ENCODE results near the gene PTPN18.

DNA sequence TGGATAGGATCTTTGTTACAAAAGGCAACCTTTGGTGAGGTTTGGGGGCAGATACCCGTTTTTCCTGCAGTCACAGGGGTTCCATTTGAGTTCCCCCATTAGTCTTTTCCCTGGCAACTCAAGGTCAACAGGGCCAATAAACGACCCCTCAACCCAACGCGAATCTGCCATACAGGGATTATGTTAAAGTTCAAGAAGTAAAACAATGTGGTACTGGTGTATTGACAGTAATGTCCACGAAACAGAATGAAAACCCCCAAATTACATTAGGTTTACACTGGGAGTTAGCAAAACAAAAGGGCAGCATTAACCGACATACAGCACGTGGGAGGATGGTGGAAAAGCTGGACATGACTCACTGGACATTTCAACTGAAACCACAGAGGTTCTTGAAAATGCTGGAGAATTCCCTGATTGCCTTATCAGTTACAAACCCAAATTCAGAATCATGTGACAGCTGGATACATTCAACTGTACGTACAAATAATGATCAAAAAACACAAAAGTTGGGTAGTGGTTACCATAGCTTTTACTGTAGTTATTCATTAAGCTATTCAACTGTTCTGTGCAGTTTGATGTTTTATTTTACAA is 18.0 kb upstream of the PTPN18 start:
- TF ChIP-seq POLR2AphosphoS5 (IDR thresholded peaks at IDR 0.05; ENCODE audit: low read depth, low read length) = no peak
- TF ChIP-seq POLR2A (IDR thresholded peaks at IDR 0.05; ENCODE audit: low read depth, low read length) = no peak
